NB4 (cell line): ENCODE data around the gene TAS1R3.

ENCODE experiments used
- CTCF ChIP-seq: IDR thresholded peaks from one replicate; pipeline ENCODE4 v1.5.1; 2012; ENCODE audit warnings: low read depth, low read length
- MAX ChIP-seq: IDR thresholded peaks from 2 replicates; pipeline ENCODE4 v1.6.1; 2011; ENCODE audit warnings: low read depth, low read length
- POLR2A ChIP-seq: IDR thresholded peaks from 2 replicates; pipeline ENCODE4 v1.6.1; 2011; ENCODE audit warnings: mild to moderate bottlenecking; ENCODE audit not compliant: insufficient read length; ENCODE audit errors: extremely low read depth

GRCh38 chr1:1376551-1377226 is 45.6 kb downstream of the TAS1R3 start:
- TF ChIP-seq POLR2A (no peak), CTCF (no peak), MAX (no peak)
